ENCODE results near the gene RTF1. TPM values are rescaled to one million over a fixed set of nuclear protein-coding genes. Genes with fewer than 3 reads are reported as not detected.
"Not testable (repeated sequence)": the region's sequence is repeated elsewhere in the genome, so short reads cannot be mapped to it uniquely, and the experiment has no call there.

The RTF1 gene
- total and polyA plus RNA-seq, 2 donors (not counting 1 experiment from before 2014, with no cell fraction given) = 11.9 to 39.4 TPM

DNA sequence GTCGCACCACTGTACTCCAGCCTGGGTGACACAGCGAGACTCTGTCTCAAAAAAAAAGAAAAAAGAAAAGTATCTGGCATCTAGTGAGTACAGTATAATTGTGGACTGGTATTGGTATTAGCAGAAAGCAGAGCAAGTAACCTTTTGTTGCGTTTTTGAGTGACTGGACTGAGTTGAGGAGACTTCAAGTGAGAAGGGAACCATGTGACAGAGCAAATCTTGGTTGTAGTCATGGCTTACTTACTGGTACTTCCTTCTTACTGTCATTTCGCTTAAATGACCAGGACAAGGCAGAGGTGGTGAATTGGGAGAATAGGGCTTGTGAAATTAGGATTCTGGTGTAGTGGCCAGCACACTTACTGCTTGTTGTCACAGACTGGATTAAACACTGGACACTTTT lies 20.6 kb downstream of the RTF1 start:
- peaks cover 65% of the 10 kb centered on the region for H3K79me2 ChIP-seq (ENCODE audit: control insufficient read depth, insufficient read depth, low read length)
- H3K9ac ChIP-seq (ENCODE audit: low read length) = no peak overlapping the region
- H4K20me1 ChIP-seq (ENCODE audit: control insufficient read depth, insufficient read depth, low read length, poor library complexity, severe bottlenecking) = peaks cover 31% of the 10 kb centered on the region
- CTCF ChIA-PET = interaction anchor here (0.6 kb wide), 1 partner anchor 26 kb away, joined by 4 read pairs; no protein-coding TSS in a partner anchor
- no peaks in the 10 kb centered on the region for H3K9me3 ChIP-seq (ENCODE audit: control extremely low read depth in 1 of 3, control insufficient read depth in 2 of 3, insufficient read depth in 1 of 3, low read length in 2 of 3)
- H3K27me3 ChIP-seq (replicated peaks in 1 of 4; ENCODE audit: control extremely low read depth in 1 of 4, control insufficient read depth in 3 of 4, insufficient read depth in 4 of 4, low read length in 3 of 4) = no peaks in the 10 kb centered on the region
- no peak for DNase-seq
- no peak for ATAC-seq (ENCODE audit: low read depth)
- peaks cover 4 to 18% of the 10 kb centered on the region in 2 experiments for H3K36me3 ChIP-seq (replicated peaks in 1 of 2; ENCODE audit: control extremely low read depth in 1 of 2, control insufficient read depth in 1 of 2, extremely low read depth in 1 of 2, insufficient read depth in 2 of 2, low read length in 1 of 2)
- no peak overlapping the region for H3K4me3 ChIP-seq (ENCODE audit: control extremely low read depth in 1 of 5, extremely low read depth in 1 of 5, insufficient read depth in 1 of 5, low read depth in 2 of 5, low read length in 4 of 5)
- no peaks in the 10 kb centered on the region for H3K4me1 ChIP-seq (ENCODE audit: control insufficient read depth in 2 of 2, insufficient read depth in 2 of 2, low read length in 2 of 2)
- no peak overlapping the region for H2AFZ ChIP-seq (ENCODE audit: insufficient read depth, low read depth, low read length, poor library complexity, severe bottlenecking)
- Mint-ChIP-seq H3K9me3 (ENCODE audit: insufficient read depth) (no peaks in the 10 kb centered on the region), H3K27ac (no peak overlapping the region), H3K4me3 (no peak overlapping the region), H3K27me3 (no peaks in the 10 kb centered on the region), H3K4me1 (peaks cover 7% of the 10 kb centered on the region)
- TF ChIP-seq, protein P1, sequence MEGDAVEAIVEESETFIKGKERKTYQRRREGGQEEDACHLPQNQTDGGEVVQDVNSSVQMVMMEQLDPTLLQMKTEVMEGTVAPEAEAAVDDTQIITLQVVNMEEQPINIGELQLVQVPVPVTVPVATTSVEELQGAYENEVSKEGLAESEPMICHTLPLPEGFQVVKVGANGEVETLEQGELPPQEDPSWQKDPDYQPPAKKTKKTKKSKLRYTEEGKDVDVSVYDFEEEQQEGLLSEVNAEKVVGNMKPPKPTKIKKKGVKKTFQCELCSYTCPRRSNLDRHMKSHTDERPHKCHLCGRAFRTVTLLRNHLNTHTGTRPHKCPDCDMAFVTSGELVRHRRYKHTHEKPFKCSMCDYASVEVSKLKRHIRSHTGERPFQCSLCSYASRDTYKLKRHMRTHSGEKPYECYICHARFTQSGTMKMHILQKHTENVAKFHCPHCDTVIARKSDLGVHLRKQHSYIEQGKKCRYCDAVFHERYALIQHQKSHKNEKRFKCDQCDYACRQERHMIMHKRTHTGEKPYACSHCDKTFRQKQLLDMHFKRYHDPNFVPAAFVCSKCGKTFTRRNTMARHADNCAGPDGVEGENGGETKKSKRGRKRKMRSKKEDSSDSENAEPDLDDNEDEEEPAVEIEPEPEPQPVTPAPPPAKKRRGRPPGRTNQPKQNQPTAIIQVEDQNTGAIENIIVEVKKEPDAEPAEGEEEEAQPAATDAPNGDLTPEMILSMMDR (IDR thresholded peaks at IDR 0.05) = no peak
- no peak for TF ChIP-seq EZH2 (IDR thresholded peaks at IDR 0.05; ENCODE audit: borderline replicate concordance, insufficient read depth, low read depth, low read length, poor library complexity, severe bottlenecking)
- POLR2A ChIA-PET = no interaction called here
- H3K4me2 ChIP-seq (replicated peaks; ENCODE audit: low read depth, low read length, poor library complexity, severe bottlenecking) = no peak overlapping the region
- 100% methylated on average over 3 of the region's 4 CpGs for WGBS (ENCODE audit: insufficient coverage)
- H3K27ac ChIP-seq (ENCODE audit: low read length in 2 of 2) = no peak overlapping the region
- intact Hi-C loops (cut with micrococcal nuclease) = no loop called here

DNA sequence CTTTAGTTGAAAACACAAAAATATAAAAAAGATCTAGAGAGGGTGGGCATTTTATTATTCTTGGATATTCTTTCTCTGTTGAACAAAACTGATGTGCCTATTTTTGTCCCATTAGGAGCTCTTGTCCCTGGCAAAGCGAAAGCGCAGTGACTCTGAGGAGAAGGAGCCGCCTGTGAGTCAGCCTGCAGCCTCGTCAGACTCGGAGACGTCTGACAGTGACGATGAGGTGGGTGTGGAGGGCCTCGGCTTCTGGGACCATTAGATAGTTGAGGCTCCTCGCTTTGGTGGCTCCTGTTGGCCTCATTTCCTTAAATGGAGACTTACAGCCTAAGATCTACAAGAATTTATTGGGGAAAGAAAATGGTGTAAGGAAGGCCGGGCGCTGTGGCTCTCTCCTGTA lies 21.3 kb downstream of the RTF1 start:
- Histone ChIP-seq H3K4me1 (ENCODE audit: control insufficient read depth in 2 of 2, insufficient read depth in 2 of 2, low read length in 2 of 2) (no peaks in the 10 kb centered on the region), H3K36me3 (replicated peaks in 1 of 2; ENCODE audit: control extremely low read depth in 1 of 2, control insufficient read depth in 1 of 2, extremely low read depth in 1 of 2, insufficient read depth in 2 of 2, low read length in 1 of 2) (peaks cover 4 to 23% of the 10 kb centered on the region in 2 experiments), H3K4me2 (replicated peaks; ENCODE audit: low read depth, low read length, poor library complexity, severe bottlenecking) (no peak overlapping the region), H2AFZ (ENCODE audit: insufficient read depth, low read depth, low read length, poor library complexity, severe bottlenecking) (no peak overlapping the region), H3K79me2 (ENCODE audit: control insufficient read depth, insufficient read depth, low read length) (peaks cover 64% of the 10 kb centered on the region), H3K9me3 (ENCODE audit: control extremely low read depth in 1 of 3, control insufficient read depth in 2 of 3, insufficient read depth in 1 of 3, low read length in 2 of 3) (no peaks in the 10 kb centered on the region), H3K9ac (ENCODE audit: low read length) (no peak overlapping the region), H3K27ac (ENCODE audit: low read length in 2 of 2) (no peak overlapping the region), H3K4me3 (ENCODE audit: control extremely low read depth in 1 of 5, extremely low read depth in 1 of 5, insufficient read depth in 1 of 5, low read depth in 2 of 5, low read length in 4 of 5) (no peak overlapping the region), H4K20me1 (ENCODE audit: control insufficient read depth, insufficient read depth, low read length, poor library complexity, severe bottlenecking) (peaks cover 31% of the 10 kb centered on the region), H3K27me3 (replicated peaks in 1 of 4; ENCODE audit: control extremely low read depth in 1 of 4, control insufficient read depth in 3 of 4, insufficient read depth in 4 of 4, low read length in 3 of 4) (no peaks in the 10 kb centered on the region)
- ATAC-seq (ENCODE audit: low read depth) (no peak), DNase-seq (no peak)
- Mint-ChIP-seq H3K27me3 (no peaks in the 10 kb centered on the region), H3K4me1 (peaks cover 7% of the 10 kb centered on the region), H3K4me3 (no peak overlapping the region), H3K27ac (no peak overlapping the region), H3K9me3 (ENCODE audit: insufficient read depth) (no peaks in the 10 kb centered on the region)
- intact Hi-C loops (cut with micrococcal nuclease) = no loop called here
- POLR2A ChIA-PET = interaction anchor here (0.6 kb wide), 1 partner anchor 236 kb away, joined by 5 read pairs; no protein-coding TSS in a partner anchor
- TF ChIP-seq, protein P1 (IDR thresholded peaks at IDR 0.05) = no peak
- TF ChIP-seq EZH2 (IDR thresholded peaks at IDR 0.05; ENCODE audit: borderline replicate concordance, insufficient read depth, low read depth, low read length, poor library complexity, severe bottlenecking) = no peak
- CTCF ChIA-PET = no interaction called here
- 97% methylated on average over 9 of the region's 11 CpGs for WGBS (ENCODE audit: insufficient coverage)

DNA sequence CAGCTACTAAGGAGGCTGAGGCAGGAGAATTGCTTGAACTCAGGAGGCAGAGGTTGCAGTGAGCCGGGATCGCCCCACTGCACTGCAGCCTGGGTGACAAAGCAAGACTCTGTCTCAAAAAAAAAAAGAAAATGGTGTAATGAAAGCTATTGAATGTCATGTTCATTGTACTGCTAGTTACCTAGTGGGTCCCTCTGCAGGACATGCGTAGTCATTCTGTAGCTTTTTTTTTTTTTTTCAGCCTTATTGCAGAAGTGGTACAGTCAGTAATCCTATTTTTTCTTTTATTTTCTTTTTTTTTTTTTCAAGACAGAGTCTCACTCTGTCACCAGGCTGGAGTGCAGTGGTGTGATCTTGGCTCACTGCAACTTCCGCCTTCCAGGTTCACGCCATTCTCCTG lies 21.9 kb downstream of the RTF1 start:
- H3K36me3 ChIP-seq (replicated peaks in 1 of 2; ENCODE audit: control extremely low read depth in 1 of 2, control insufficient read depth in 1 of 2, extremely low read depth in 1 of 2, insufficient read depth in 2 of 2, low read length in 1 of 2) = peaks cover 4 to 26% of the 10 kb centered on the region in 2 experiments
- H3K4me3 Mint-ChIP-seq; H3K27me3 Mint-ChIP-seq; H3K9me3 ChIP-seq (ENCODE audit: control extremely low read depth in 1 of 3, control insufficient read depth in 2 of 3, insufficient read depth in 1 of 3, low read length in 2 of 3); CTCF ChIA-PET; H3K27ac ChIP-seq (ENCODE audit: low read length in 2 of 2); H2AFZ ChIP-seq (ENCODE audit: insufficient read depth, low read depth, low read length, poor library complexity, severe bottlenecking); H3K4me1 ChIP-seq (ENCODE audit: control insufficient read depth in 2 of 2, insufficient read depth in 2 of 2, low read length in 2 of 2); H3K9me3 Mint-ChIP-seq (ENCODE audit: insufficient read depth); ATAC-seq (ENCODE audit: low read depth); H3K4me2 ChIP-seq (replicated peaks; ENCODE audit: low read depth, low read length, poor library complexity, severe bottlenecking); H3K27ac Mint-ChIP-seq; DNase-seq; H3K27me3 ChIP-seq (replicated peaks in 1 of 4; ENCODE audit: control extremely low read depth in 1 of 4, control insufficient read depth in 3 of 4, insufficient read depth in 4 of 4, low read length in 3 of 4); intact Hi-C loops (cut with micrococcal nuclease); H3K4me3 ChIP-seq (ENCODE audit: control extremely low read depth in 1 of 5, extremely low read depth in 1 of 5, insufficient read depth in 1 of 5, low read depth in 2 of 5, low read length in 4 of 5); H3K4me1 Mint-ChIP-seq; H3K9ac ChIP-seq (ENCODE audit: low read length): not testable (repeated sequence)
- H3K79me2 ChIP-seq (ENCODE audit: control insufficient read depth, insufficient read depth, low read length) = peaks cover 61% of the 10 kb centered on the region
- POLR2A ChIA-PET = interaction anchor here (0.6 kb wide), 1 partner anchor 236 kb away, joined by 5 read pairs; no protein-coding TSS in a partner anchor
- WGBS (ENCODE audit: insufficient coverage) = 100% methylated on average over 3 of the region's 5 CpGs
- peaks cover 27% of the 10 kb centered on the region for H4K20me1 ChIP-seq (ENCODE audit: control insufficient read depth, insufficient read depth, low read length, poor library complexity, severe bottlenecking)
